ENCODE measurements around the gene RPS4Y1.
"Not testable (repeated sequence)": the region's sequence is repeated elsewhere in the genome, so short reads cannot be mapped to it uniquely, and the experiment has no call there.

Gene RPS4Y1

GRCh38 chrY:2841471-2841893 lies at the start of gene RPS4Y1:
RPS4Y1 (plus strand) TSS chrY:2841602; CDS start chrY:2841625, 23 bp downstream.
- peak; percentile 55 for DNase-seq (ENCODE audit: low spot score)

DNA sequence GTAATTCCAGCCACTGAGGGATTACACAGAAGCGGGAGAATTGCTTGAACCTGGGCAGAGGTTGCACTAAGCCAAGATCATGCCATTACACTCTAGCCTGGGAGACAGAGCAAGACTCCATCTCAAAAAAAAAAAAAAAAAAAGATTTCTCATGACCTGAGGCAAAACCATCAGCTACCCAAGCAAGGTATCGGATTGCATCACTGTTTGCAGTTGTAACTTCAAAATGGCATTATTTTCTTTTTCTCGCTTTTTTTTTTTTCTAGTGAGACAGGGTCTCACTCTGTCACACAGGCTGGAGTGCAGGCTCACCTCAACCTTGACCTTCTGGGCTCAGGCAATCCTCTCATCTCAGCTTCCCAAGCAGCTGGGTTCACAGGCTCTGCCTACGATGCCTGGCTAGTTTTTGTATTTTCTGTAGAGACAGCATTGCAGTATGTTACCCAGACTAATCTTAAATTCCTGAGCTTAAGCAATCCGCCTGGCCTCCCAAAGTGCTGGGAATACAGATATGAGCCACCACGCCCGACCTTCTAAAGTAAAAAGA lies 44.4 kb upstream of the RPS4Y1 start:
- DNase-seq (ENCODE audit: low spot score) = no peak

More at GRCh38 chrY:2841471-2841893, at the start of gene RPS4Y1:
- TF ChIP-seq, protein P1, sequence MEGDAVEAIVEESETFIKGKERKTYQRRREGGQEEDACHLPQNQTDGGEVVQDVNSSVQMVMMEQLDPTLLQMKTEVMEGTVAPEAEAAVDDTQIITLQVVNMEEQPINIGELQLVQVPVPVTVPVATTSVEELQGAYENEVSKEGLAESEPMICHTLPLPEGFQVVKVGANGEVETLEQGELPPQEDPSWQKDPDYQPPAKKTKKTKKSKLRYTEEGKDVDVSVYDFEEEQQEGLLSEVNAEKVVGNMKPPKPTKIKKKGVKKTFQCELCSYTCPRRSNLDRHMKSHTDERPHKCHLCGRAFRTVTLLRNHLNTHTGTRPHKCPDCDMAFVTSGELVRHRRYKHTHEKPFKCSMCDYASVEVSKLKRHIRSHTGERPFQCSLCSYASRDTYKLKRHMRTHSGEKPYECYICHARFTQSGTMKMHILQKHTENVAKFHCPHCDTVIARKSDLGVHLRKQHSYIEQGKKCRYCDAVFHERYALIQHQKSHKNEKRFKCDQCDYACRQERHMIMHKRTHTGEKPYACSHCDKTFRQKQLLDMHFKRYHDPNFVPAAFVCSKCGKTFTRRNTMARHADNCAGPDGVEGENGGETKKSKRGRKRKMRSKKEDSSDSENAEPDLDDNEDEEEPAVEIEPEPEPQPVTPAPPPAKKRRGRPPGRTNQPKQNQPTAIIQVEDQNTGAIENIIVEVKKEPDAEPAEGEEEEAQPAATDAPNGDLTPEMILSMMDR (IDR thresholded peaks at IDR 0.05; ENCODE audit: extremely low read depth, missing control alignments) = no peak

GRCh38 chrY:2797991-2798390 lies 43.4 kb upstream of the RPS4Y1 start:
- TF ChIP-seq, protein P1 (IDR thresholded peaks at IDR 0.05; ENCODE audit: extremely low read depth, missing control alignments) = no peak
- DNase-seq (ENCODE audit: low spot score) = no peak

More for the DNA sequence above, 44.4 kb upstream of the RPS4Y1 start:
- TF ChIP-seq, protein P1 (IDR thresholded peaks at IDR 0.05; ENCODE audit: extremely low read depth, missing control alignments) = no peak

DNA sequence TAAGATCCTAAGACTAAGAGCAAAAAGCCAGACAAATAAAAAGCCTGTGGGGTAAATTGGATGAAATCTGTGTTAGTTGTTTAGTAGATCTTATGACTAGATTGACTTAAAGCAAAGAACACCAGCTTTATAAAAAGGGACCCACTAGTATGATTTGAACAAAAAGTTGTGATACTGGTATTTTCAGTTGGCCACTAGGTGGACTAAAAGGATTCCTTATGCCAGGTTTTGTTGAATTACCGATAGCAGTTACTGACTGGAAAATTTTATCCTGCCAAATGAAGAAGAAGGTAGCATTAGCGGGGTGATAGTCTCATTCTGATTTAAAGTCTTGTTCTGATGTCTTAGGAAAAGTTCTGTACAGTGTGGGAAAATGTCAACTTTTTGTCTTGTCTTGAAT lies 41.2 kb upstream of the RPS4Y1 start:
- no peak for DNase-seq (ENCODE audit: low spot score)
- TF ChIP-seq, protein P1 (IDR thresholded peaks at IDR 0.05; ENCODE audit: extremely low read depth, missing control alignments) = no peak

DNA sequence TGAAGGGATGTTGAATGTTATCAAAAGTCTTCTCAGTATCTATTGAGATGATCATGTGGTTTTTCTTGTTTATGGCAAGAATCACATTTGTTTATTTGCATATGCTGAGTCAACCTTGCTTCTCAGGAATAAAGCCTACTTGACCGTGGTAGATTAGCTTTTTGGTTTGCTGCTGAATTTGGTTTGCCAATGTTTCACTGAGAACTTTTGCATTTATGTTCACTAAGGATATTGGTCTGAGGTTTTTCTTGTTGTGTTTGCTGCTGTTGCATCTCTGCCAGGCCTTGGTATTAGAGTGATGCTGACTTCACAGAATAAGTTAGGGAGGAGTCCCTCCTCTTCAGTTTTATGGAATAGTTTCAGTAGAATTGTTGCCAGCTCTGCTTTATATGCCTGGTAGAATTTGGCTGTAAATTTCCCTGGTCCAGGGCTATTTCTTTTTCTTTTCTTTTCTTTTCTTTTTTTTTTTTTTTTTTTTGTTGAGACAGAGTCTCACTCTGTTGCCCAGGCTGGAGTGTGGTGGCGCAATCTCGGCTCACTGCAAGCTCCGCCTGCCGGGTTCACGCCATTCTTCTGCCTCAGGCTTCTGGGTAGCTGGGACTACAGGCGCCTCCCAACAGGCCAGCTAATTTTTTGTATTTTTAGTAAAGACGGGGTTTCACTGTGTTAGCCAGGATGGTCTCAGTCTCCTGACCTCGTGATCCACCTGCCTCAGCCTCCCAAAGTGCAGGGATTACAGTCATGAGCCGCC lies 24.1 kb upstream of the RPS4Y1 start:
- DNase-seq (ENCODE audit: low spot score) = not testable (repeated sequence)

DNA sequence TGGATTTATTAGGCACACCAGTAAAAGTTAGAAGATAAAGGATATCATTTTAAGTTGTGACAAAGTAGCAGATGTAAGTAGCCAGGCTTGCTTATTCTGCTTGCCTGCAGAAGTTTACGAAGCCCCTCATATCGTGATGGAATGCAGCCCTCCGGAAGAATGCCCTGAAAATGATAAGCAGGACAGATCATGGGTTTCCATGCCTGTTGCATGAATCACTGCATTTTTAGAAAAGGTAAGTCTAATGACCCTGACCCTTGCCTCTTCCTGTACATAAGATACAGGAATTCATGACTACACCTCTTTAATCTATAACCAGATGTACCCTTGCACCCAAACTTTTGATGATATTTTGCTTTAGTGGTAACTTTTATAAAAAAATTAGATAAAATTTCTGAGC lies 16.9 kb upstream of the RPS4Y1 start:
- DNase-seq (ENCODE audit: low spot score) = no peak
- TF ChIP-seq, protein P1 (IDR thresholded peaks at IDR 0.05; ENCODE audit: extremely low read depth, missing control alignments) = no peak

GRCh38 chrY:2828497-2828896 lies 12.9 kb upstream of the RPS4Y1 start:
- DNase-seq (ENCODE audit: low spot score) = no peak
- TF ChIP-seq, protein P1 (IDR thresholded peaks at IDR 0.05; ENCODE audit: extremely low read depth, missing control alignments) = no peak

All from GM20000 (cell line).